CD14-positive monocyte (primary cell): ENCODE data around the gene SYMPK. TPM values are rescaled to one million over a fixed set of nuclear protein-coding genes. Genes with fewer than 3 reads are reported as not detected.

Experiments used
- DNase-seq, 3 donors: peaks; one replicate each; pipeline ENCODE4 v3.0.0-alpha.2; 2011 to 2022
- H2AFZ ChIP-seq: 2 replicates; pipeline ENCODE4 v1.6.0; 2012; ENCODE audit warnings: mild to moderate bottlenecking, low read depth, low read length, inconsistent platforms; ENCODE audit not compliant: insufficient read depth, poor library complexity, severe bottlenecking
- H3K27ac ChIP-seq, 2 donors: 1 replicate in 1 of 2; 2 replicates in 1 of 2; pipeline ENCODE4 v1.5.1; 2012 to 2013; ENCODE audit warnings: low read length in 2 of 2, control low read depth in 1 of 2, inconsistent platforms in 1 of 2, low read depth in 1 of 2, mild to moderate bottlenecking in 1 of 2
- H3K27me3 ChIP-seq, 2 donors: one replicate each; pipeline versions ENCODE4 v1.6.0 to v1.6.1; 2011 to 2013; ENCODE audit warnings: low read length in 2 of 2; ENCODE audit not compliant: control insufficient read depth in 2 of 2, insufficient read depth in 2 of 2
- H3K36me3 ChIP-seq, 2 donors: replicated peaks in 1 of 2; 1 replicate in 1 of 2; 2 replicates in 1 of 2; pipeline versions ENCODE4 v1.5.1 to v1.6.1; 2012 to 2013; ENCODE audit warnings: low read length in 2 of 2, control low read depth in 1 of 2, inconsistent platforms in 1 of 2, mild to moderate bottlenecking in 1 of 2; ENCODE audit not compliant: insufficient read depth in 2 of 2, control insufficient read depth in 1 of 2
- H3K4me1 ChIP-seq, 2 donors: 1 replicate in 1 of 2; 2 replicates in 1 of 2; pipeline versions ENCODE4 v1.5.1 to v1.6.1; 2012 to 2013; ENCODE audit warnings: low read length in 2 of 2, control low read depth in 1 of 2, inconsistent platforms in 1 of 2, mild to moderate bottlenecking in 1 of 2, moderate library complexity in 1 of 2; ENCODE audit not compliant: insufficient read depth in 2 of 2, control insufficient read depth in 1 of 2
- H3K4me2 ChIP-seq: replicated peaks from 2 replicates; pipeline ENCODE3; 2012; ENCODE audit warnings: low read length, moderate library complexity, mild to moderate bottlenecking; ENCODE audit not compliant: poor library complexity, severe bottlenecking; ENCODE audit errors: extremely low read depth
- H3K4me3 ChIP-seq, 3 experiments: fragments of 200-600 bp in 1 of 3; sonication (generic) in 1 of 3; replicated peaks in 1 of 3; 1 replicate in 2 of 3; 2 replicates in 1 of 3; pipeline ENCODE4 v1.5.1; 2011 to 2013; ENCODE audit warnings: low read length in 3 of 3, mild to moderate bottlenecking in 3 of 3, control low read depth in 2 of 3, low read depth in 2 of 3, inconsistent platforms in 1 of 3, moderate library complexity in 1 of 3
- H3K79me2 ChIP-seq: 2 replicates; pipeline ENCODE4 v1.6.0; 2012; ENCODE audit warnings: mild to moderate bottlenecking, control low read depth, inconsistent platforms, low read length, moderate library complexity; ENCODE audit not compliant: insufficient read depth
- H3K9ac ChIP-seq: 2 replicates; pipeline ENCODE4 v1.6.0; 2017; ENCODE audit warnings: low read length, mild to moderate bottlenecking; ENCODE audit not compliant: insufficient read depth, poor library complexity, severe bottlenecking
- H3K9me3 ChIP-seq, 2 donors: replicated peaks in 1 of 2; 1 replicate in 1 of 2; 2 replicates in 1 of 2; pipeline versions ENCODE4 v1.5.1 to v1.6.1; 2012 to 2013; ENCODE audit warnings: low read length in 2 of 2, control low read depth in 1 of 2; ENCODE audit not compliant: control insufficient read depth in 1 of 2, insufficient read depth in 1 of 2
- H4K20me1 ChIP-seq: 2 replicates; pipeline ENCODE4 v1.6.0; 2012; ENCODE audit warnings: mild to moderate bottlenecking, low read length, control low read depth, moderate library complexity; ENCODE audit not compliant: insufficient read depth
- H3K27ac Mint-ChIP-seq, 7 donors: one replicate each; pipeline ENCODE4 v1.8.0; 2020; ENCODE audit warnings: mild to moderate bottlenecking in 7 of 7, mixed read lengths in 7 of 7, moderate library complexity in 6 of 7, inconsistent platforms in 2 of 7
- H3K27me3 Mint-ChIP-seq, 3 donors: one replicate each; pipeline ENCODE4 v1.8.0; 2021 to 2022; ENCODE audit warnings: low read depth in 3 of 3, mild to moderate bottlenecking in 3 of 3, mixed read lengths in 3 of 3, moderate library complexity in 3 of 3, inconsistent platforms in 1 of 3
- H3K36me3 Mint-ChIP-seq, 2 donors: one replicate each; pipeline ENCODE4 v1.8.0; 2020; ENCODE audit warnings: mixed read lengths in 2 of 2, inconsistent platforms in 1 of 2, mild to moderate bottlenecking in 1 of 2
- H3K4me1 Mint-ChIP-seq: one replicate; pipeline ENCODE4 v1.8.0; 2020; ENCODE audit warnings: mild to moderate bottlenecking, mixed read lengths
- H3K4me3 Mint-ChIP-seq, 2 donors: one replicate each; pipeline ENCODE4 v1.8.0; 2020; ENCODE audit warnings: mild to moderate bottlenecking in 2 of 2, mixed read lengths in 2 of 2, moderate library complexity in 1 of 2
- H3K9me3 Mint-ChIP-seq, 7 donors: one replicate each; pipeline ENCODE4 v1.8.0; 2020 to 2022; ENCODE audit warnings: mixed read lengths in 7 of 7, mild to moderate bottlenecking in 6 of 7, moderate library complexity in 6 of 7, inconsistent platforms in 2 of 7
- CTCF ChIP-seq: fragments of 200-600 bp; IDR thresholded peaks from one replicate; pipeline ENCODE4 v1.8.0; 2022; ENCODE audit warnings: antibody characterized with exemption, mild to moderate bottlenecking
- WGBS: methylation state at CpG from one replicate; pipeline ENCODE4 v1.1.5; 2013; ENCODE audit warnings: missing lambda C conversion rate; ENCODE audit not compliant: insufficient coverage; 5-methylcytosine and 5-hydroxymethylcytosine counted together
- intact Hi-C, 2 donors: fragments of 100-400 bp; cut with micrococcal nuclease; formaldehyde crosslinking; loops; one replicate each; pipeline versions ENCODE4 v1.15.0 to v1.15.1; 2023
- polyA plus RNA-seq, 3 donors: library from polyadenylated mRNA; depleted of rRNA in 1 of 3; unstranded in 2 of 3; stranded (reverse) in 1 of 3; fragments of 300-500 nt in 2 of 3; fragments of >200 nt in 1 of 3; fragmentation: Illumina TruSeq in 2 of 3; gene quantifications; 1 replicate in 2 of 3; 2 replicates in 1 of 3; pipeline ENCODE4 v1.2.3, GENCODE V29; 2012 to 2021

The SYMPK gene
- polyA plus RNA-seq, 3 donors, result 5.6 to 96.1 (median 15.7) TPM

GRCh38 chr19:45908956-45909355 lies 46.0 kb upstream of the SYMPK start:
- no peak overlapping the region for H3K4me3 Mint-ChIP-seq
- intact Hi-C loops, result no loop called here
- DNase-seq, result no peak
- Histone ChIP-seq H3K27me3 (peaks cover 0 to 2% of the 10 kb centered on the region in 2 donors), H3K36me3 (no peaks in the 10 kb centered on the region), H3K9ac (no peak overlapping the region), H3K4me1 (no peaks in the 10 kb centered on the region), H3K9me3 (no peaks in the 10 kb centered on the region), H4K20me1 (no peaks in the 10 kb centered on the region), H3K79me2 (no peaks in the 10 kb centered on the region), H3K4me3 (no peak overlapping the region), H3K4me2 (no peak overlapping the region), H3K27ac (no peak overlapping the region), H2AFZ (no peak overlapping the region)
- no peak overlapping the region for H3K27ac Mint-ChIP-seq
- H3K27me3 Mint-ChIP-seq, result peaks cover 21 to 47% (median 42%) of the 10 kb centered on the region in 3 donors
- H3K4me1 Mint-ChIP-seq, result no peaks in the 10 kb centered on the region
- TF ChIP-seq CTCF, result no peak
- 89% methylated on average over 4 of the region's 5 CpGs for WGBS
- peaks cover 0 to 1% (median 0%) of the 10 kb centered on the region in 7 donors for H3K9me3 Mint-ChIP-seq
- H3K36me3 Mint-ChIP-seq, result no peaks in the 10 kb centered on the region

- Histone ChIP-seq H3K9me3 (no peaks in the 10 kb centered on the region), H3K4me1 (peaks cover 11 to 19% of the 10 kb centered on the region in 2 donors), H3K27me3 (peaks cover 0 to 2% of the 10 kb centered on the region in 2 donors), H3K4me2 (no peak overlapping the region), H3K36me3 (no peaks in the 10 kb centered on the region), H4K20me1 (peaks cover 2% of the 10 kb centered on the region), H3K27ac (no peak overlapping the region), H3K79me2 (peaks cover 11% of the 10 kb centered on the region), H2AFZ (no peak overlapping the region), H3K9ac (no peak overlapping the region), H3K4me3 (no peak overlapping the region)
- H3K4me3 Mint-ChIP-seq, result no peak overlapping the region
- H3K9me3 Mint-ChIP-seq, result peaks cover 0 to 3% (median 0%) of the 10 kb centered on the region in 7 donors
- H3K36me3 Mint-ChIP-seq, result no peaks in the 10 kb centered on the region
- DNase-seq, result no peak
- peaks cover 11 to 37% (median 35%) of the 10 kb centered on the region in 3 donors for H3K27me3 Mint-ChIP-seq
- no peak for TF ChIP-seq CTCF
- H3K27ac Mint-ChIP-seq, result no peak overlapping the region
- WGBS, result 58% methylated on average over 1 of the region's 3 CpGs
- intact Hi-C loops, result no loop called here
- H3K4me1 Mint-ChIP-seq, result peaks cover 8% of the 10 kb centered on the region
Observed at GRCh38 chr19:45906221-45906620, 43.3 kb upstream of the SYMPK start.
